GM18520 (cell line): Measurements from ENCODE around the gene UGDH.

Experiments used
- ATAC-seq: cut with Tn5 transposase; IDR thresholded peaks from one replicate; pipeline ENCODE4 v1.9.1; 2021; ENCODE audit not compliant: unreplicated experiment

Gene UGDH

DNA sequence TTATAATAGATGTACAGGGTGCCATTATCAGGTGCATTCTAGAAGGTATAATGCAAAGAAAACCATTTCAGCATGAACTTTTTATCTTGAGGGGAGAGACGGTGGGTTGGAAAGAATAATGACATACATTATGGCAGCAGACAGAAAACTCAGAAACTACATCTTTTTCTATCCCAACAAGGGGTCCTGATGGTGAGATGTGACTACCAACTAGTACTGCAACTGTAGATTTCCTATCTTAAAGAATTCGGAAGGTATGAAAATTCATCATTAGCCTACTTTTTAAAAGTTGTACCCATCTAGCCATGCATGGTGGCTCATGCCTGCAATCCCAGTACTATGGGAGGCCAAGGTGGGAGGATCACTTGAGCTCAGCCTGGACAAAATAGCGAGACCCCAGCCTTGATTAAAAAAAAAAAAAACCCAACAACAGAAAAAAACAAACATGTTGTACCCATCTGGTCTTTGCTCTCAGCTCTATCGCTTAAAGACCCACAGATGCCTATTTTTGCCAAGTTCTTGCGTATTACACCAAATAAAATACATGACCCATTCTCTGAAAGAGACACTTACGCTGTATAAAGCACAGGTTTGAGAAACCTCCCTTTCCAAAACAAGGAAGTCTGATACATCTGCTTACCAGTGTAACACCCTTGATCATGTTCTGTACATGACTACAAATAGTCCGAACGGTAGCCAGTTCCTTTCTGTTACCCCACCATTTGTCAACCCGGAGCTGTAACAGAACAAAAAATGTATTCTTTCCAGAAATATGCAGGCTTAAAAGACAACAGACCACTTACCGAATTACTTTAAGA, 70.1 kb downstream of the UGDH start:
- ATAC-seq, result no peak

DNA sequence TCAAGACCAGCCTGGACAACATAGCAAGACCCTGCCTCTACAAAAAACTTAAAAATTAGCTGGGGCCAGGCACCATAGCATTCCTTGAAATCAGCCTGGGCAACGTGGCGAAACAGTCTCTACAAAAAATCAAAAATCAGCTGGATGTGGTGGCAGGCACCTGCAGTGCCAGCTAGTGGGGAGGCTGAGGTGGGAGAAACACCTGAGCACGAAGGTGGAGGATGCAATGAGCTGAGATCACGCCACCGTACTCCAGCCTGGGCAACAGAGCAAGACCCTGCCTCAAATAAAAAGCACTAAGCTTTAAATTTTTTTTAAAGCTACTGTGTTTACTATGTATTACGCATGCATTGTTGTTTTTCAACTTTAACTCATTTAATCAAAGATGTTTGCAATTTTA, 71.8 kb downstream of the UGDH start:
- ATAC-seq, result no peak

DNA sequence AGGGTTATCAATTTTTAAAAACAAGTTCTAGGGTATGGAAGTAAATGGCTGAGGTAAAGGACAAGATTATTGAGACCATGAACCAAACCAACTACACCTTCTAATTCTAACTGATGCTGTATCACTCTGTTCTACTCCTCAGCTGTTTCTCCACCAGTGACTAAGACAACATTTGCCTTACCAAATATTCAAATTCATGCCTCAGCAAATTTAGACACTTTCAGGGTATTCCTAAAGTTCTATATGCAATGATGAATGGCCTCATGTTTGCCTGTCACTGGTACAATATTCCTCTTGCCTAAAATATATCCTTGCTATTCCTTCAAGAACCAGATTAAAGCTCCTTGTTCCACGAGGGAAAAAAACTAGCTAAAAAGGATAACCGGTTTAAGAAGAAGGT, 73.5 kb downstream of the UGDH start:
- ATAC-seq, result no peak

DNA sequence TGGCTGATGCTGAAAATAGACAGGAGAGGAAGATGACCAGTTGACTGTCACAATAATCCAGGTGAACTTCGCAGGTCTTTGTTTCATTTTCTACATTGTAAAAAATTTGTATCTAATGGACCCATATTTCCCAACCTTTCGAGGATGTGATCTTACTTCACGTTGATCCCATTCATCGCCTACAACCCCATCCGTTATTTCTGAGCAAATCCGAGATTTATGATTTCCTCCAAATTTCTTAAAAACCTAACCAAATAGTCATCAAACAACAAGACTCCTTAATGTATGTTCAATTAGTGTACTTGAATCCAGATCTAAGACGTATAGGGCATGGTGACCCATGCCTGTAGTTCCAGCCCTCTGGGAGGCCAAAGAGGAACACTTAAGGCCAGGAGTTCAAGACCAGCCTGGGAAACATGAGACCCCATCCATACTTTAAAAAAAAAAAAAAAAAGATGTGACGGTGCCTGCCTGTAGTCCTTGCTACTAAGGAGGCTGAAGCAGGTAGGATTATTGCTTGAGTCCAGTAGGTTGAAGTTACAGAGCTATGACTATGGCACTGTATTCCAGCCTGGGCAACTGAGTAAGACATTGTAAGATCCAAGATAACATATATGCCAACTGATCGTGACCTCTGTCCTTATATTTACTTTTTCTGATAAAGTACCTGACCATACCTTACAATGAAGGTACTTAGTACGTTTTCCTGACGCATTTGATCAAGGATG, 74.2 kb downstream of the UGDH start:
- no peak for ATAC-seq

DNA sequence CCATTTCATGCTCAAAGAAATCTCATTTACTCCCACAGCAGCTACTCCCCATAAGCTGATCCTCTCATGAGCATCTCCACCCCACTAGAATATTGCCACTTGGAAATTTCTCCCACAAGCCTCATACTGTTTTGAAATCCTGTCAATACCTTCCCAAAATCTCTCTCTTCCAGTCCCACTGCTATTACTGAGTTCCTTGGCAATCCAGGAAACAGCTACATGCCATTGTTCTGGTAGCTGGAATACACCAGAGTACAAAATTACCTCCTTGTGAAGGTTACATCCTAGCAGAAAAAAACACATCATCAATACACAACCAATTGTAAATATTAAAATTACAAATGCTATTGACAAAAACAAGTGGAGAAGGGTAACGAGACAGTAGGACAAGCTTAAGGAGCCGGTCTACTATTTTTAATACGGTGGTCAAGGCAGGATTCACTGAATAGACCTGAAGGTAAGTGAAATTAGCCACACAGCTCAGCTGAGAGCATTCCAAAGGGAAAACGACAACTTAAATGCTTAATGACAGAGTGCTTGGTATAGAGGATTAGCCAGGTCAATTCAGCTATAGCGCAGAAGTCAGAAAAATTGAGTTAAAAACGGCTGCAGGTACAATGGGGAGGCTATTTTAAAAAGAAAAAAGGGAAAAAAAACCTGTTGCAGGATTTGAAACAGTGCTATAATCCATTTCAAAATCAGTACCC, 74.9 kb downstream of the UGDH start:
- no peak for ATAC-seq

DNA sequence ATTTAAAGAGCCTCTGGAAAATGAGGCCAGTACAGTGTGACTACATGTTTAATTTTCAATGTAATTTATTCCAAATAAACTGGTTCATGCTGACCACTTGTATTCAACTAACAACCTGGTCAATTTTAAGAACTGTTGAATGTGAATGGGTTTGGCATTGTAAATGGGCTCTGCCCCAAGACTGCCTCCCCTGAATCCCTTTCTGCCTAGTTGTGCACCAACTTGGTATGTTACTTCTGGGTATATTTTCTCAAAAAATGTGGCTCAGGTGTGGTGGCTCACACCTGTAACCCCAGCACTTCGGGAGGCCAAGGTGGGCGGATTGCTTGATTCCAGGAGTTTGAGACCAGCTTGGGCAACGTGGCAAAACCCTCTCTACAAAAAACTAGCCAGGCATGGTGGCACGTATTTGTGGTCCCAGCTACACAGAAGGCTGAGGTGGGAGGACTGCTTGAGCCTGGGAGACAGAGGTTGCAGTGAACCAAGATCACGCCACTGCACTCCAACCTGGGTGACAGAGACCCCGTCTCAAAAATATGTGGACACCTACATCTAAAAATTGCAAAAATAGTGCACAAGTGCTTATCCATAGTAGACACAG, 75.7 kb downstream of the UGDH start:
- ATAC-seq, result no peak

DNA sequence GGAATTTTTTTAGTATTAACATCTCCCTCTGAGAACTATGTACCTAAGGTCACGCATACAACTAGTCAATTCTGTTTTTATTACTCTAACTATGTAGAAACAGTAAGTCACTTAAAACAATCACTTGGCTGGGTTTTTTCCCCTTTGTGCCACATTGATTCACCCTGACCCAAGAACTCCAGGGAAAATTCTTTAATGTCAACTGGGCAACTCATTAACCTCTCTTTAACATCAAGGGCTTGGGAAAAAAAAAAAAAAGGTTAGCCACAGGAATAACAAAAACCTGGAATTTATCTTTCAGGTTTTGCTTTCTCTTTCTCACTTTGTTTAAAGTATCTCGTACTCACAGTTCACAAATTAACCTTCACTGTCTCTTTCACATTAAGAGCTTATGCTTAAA, 76.6 kb downstream of the UGDH start:
- no peak for ATAC-seq
